SJSA1 (cell line): ENCODE data around the gene MAML3. TPM values are rescaled to one million over a fixed set of nuclear protein-coding genes. Genes with fewer than 3 reads are reported as not detected.

Experiments
- DNase-seq, 2 experiments: peaks; one replicate each; pipeline ENCODE4 v3.0.0-alpha.2; 2015 to 2020; ENCODE audit warnings: low spot score in 2 of 2, low read depth in 1 of 2
- H3K27ac ChIP-seq: fragments of 250-450 bp; sonication (Bioruptor Pico); 2 replicates; pipeline ENCODE4 v1.5.1; 2020; ENCODE audit warnings: mild to moderate bottlenecking, moderate library complexity
- H3K27me3 ChIP-seq: fragments of 250-450 bp; sonication (Bioruptor Pico); replicated peaks from 2 replicates; pipeline ENCODE4 v1.5.1; 2020; ENCODE audit warnings: mild to moderate bottlenecking, moderate library complexity
- H3K36me3 ChIP-seq: fragments of 250-450 bp; sonication (Bioruptor Pico); 2 replicates; pipeline ENCODE4 v1.5.1; 2020; ENCODE audit warnings: mild to moderate bottlenecking
- H3K4me1 ChIP-seq: fragments of 250-450 bp; sonication (Bioruptor Pico); replicated peaks from 2 replicates; pipeline ENCODE4 v1.6.1; 2021; ENCODE audit warnings: mild to moderate bottlenecking
- H3K4me3 ChIP-seq: fragments of 250-450 bp; sonication (Bioruptor Pico); 2 replicates; pipeline ENCODE4 v1.5.1; 2020; ENCODE audit warnings: mild to moderate bottlenecking
- H3K9me3 ChIP-seq: fragments of 250-450 bp; sonication (Bioruptor Pico); replicated peaks from 2 replicates; pipeline ENCODE4 v1.5.1; 2020; ENCODE audit warnings: mild to moderate bottlenecking
- total RNA-seq: library from RNA; depleted of rRNA; stranded (reverse); fragments of >200 nt; shearing (Covaris generic); gene quantifications from 2 replicates; pipeline ENCODE4 v1.2.3, GENCODE V29; 2014

MAML3 gene
- total RNA-seq, 1 experiment from 2014 or later = 1.8 TPM

DNA sequence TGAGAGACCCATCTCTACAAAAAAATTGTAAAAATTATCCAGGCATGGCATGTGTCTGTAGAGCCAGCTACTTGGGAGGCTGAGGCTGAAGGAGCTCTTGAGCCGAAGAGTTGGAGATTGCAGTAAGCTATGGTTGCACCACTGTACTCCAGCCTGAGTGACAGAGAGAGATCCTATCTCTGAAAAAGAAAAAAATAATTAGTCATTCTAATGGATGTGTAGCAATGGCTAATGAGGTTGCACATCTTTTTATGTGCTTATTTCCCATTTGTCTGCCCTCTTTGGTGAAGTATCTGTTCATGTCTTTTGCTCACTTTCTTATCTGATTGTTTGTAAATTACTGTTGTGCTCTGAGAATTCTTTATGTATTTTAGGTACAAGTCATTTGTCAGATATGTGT is 19.0 kb upstream of the MAML3 start:
- Histone ChIP-seq H3K36me3 (no peaks in the 10 kb centered on the region), H3K9me3 (no peaks in the 10 kb centered on the region), H3K27me3 (no peaks in the 10 kb centered on the region), H3K27ac (no peak overlapping the region), H3K4me1 (peaks cover 6% of the 10 kb centered on the region; the same call in 1 of the 2 replicates), H3K4me3 (no peak overlapping the region)
- no peak for DNase-seq

DNA sequence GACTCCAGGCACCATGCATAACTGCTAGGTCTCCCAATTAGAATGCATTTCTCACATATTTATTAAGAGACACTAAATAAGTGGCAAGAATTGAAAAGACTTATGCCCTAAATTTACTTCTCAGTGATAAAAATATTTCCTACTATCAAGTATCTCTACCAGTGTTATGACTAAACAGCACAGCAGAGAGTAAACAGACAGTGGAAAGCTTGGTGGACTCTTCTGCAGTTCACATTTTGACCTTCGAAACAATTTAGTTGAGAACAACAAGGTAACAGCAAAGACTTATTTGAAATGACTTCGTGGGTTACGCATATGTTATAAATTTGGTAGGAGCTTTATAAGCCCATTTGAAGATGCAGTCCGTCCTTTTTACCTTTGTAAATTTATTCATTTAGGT is 16.3 kb upstream of the MAML3 start:
- H3K36me3 ChIP-seq = no peaks in the 10 kb centered on the region
- H3K27ac ChIP-seq = no peak overlapping the region
- H3K27me3 ChIP-seq = no peaks in the 10 kb centered on the region
- no peak for DNase-seq
- H3K4me3 ChIP-seq = no peak overlapping the region
- H3K4me1 ChIP-seq = no peaks in the 10 kb centered on the region
- H3K9me3 ChIP-seq = no peaks in the 10 kb centered on the region

DNA sequence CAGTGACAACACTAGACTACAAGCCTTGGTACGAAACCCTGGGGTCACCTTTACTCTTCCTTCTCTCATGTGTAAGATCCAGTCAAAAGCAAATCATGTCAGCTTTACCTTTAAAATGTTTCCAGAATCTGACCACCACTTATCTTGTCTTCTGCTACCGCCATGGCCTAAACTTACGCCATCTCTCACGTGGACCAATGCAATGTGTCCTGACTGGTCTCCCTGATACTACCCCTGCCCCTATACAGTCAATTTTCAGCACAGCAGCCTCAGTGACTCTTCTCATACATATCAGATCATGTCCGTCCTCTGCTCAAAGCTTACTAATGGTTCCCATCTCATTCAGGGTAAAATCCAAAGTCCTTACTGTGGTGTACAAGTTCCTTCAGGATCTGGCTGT is 15.0 kb upstream of the MAML3 start:
- H3K36me3 ChIP-seq = no peaks in the 10 kb centered on the region
- H3K9me3 ChIP-seq = no peaks in the 10 kb centered on the region
- no peak overlapping the region for H3K4me3 ChIP-seq
- no peak overlapping the region for H3K27ac ChIP-seq
- no peaks in the 10 kb centered on the region for H3K4me1 ChIP-seq
- DNase-seq = no peak
- H3K27me3 ChIP-seq = no peaks in the 10 kb centered on the region

DNA sequence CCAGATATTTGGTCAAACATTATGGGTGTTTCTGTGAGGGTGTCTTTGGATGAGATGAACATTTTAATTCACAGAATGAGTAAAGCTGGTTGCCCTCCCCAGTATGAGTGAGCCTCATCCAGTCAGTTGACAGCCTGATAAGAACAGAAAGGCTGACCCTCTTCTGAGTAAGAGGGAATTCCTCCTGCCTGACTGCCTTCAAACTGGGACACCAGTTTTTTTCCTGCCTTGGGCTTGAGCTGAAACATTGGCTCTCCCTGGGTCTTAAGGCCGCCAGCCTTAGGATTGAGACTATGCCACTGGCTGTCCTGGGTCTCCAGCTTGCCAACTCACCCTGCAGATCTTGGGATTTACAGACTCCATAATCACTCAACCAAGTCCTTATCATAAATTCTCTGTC is 14.5 kb upstream of the MAML3 start:
- Histone ChIP-seq H3K4me3 (no peak overlapping the region), H3K27me3 (no peaks in the 10 kb centered on the region), H3K4me1 (peaks cover under 1% of the 10 kb centered on the region), H3K36me3 (no peaks in the 10 kb centered on the region), H3K27ac (no peak overlapping the region), H3K9me3 (no peaks in the 10 kb centered on the region)
- no peak for DNase-seq

DNA sequence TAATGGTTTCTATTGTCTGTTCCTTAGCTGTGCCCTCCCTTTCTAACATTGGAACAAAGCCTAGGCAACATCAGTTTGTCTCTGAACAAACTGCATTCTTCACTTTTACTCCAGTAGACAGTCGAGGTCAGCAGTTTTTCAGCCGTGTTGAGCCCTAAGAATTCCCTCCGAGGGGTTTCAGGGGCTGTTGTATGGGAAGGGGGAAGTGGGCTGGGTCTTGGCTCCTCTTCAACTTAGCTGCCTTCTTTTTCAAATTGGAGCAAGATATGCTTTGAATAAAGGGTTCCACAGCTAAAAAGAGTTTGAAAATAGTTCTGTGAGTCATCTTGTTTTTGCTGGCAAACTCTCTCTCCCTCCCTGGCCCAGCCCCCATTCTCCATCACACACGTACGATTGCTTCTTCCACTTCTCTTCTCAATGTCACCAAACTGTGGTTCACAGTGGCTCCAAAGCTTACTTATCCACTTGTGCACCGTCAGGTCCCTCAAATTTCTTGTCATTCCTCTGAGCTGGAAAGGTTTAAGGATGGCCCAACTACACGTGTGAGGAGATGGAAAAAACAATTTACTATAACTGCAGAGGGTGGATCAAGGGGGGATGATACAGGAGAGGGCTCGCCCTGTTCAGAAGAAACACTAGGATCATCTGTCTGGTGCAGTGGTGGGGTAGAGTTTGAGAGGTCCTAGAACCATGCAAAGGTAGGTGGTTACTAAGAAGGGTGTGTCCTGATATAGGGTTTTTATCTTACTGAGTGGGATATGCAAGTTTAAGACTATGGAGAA is 9.2 kb upstream of the MAML3 start:
- peak; percentile 51 to 72 for DNase-seq
- Histone ChIP-seq H3K9me3 (no peaks in the 10 kb centered on the region), H3K27ac (peak overlapping the region; percentile 62), H3K36me3 (no peaks in the 10 kb centered on the region), H3K27me3 (no peaks in the 10 kb centered on the region), H3K4me1 (peaks cover 15% of the 10 kb centered on the region), H3K4me3 (no peak overlapping the region)

DNA sequence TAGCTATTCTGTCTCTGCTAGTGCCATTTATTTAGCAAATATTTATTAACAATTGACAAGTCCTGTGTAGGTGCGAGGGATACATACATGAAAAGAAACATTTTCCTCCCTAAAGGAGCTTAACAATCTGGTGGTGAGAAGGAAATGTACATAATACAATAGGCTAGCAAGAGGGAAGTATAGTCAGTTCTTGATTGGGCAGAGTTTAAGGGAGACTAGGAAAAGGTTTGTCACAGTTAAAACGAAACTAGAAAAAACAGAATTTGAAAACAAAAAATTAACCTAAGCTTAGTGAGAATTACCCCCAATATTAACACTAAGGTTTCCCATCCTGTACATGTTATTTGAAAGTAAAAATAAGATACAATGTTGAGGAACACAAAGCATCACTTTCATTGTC is 8.6 kb upstream of the MAML3 start:
- Histone ChIP-seq H3K4me1 (peaks cover 15% of the 10 kb centered on the region), H3K4me3 (no peak overlapping the region), H3K27me3 (no peaks in the 10 kb centered on the region), H3K27ac (peak overlapping the region; percentile 62), H3K36me3 (no peaks in the 10 kb centered on the region), H3K9me3 (no peaks in the 10 kb centered on the region)
- no peak for DNase-seq

DNA sequence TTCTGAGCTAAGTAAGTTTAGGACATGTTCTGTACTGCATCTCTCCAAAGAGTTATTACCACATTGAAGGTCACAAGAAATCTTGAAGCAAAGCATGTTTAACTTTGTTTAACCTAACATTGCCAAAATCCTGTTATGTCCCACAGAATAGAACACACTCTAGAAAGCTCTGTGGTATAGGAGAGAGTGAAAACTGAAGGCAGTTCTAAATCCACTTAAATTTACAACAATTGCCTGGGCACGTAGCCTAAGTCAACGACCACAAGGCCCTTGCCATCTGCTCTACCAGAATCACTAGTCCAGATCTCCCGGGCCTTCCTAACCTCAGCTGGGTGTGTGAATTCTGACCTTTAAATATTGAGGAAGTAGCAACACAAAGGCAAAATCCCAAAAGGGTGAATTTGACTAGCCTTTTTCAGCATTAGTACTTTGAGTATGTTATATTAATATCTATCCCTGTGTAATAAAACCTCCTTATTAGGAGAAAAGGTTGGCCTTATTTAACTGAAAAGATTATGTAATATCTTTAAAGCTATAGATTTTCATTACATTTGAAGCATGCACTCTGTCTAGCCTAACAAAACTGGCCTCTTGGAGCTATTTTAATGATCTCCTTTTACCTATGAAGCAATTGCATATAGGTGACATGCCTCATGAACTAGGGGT is 4.5 kb upstream of the MAML3 start:
- H3K4me3 ChIP-seq = no peak overlapping the region
- no peak overlapping the region for H3K27ac ChIP-seq
- no peaks in the 10 kb centered on the region for H3K27me3 ChIP-seq
- H3K9me3 ChIP-seq = no peaks in the 10 kb centered on the region
- no peak for DNase-seq
- no peaks in the 10 kb centered on the region for H3K36me3 ChIP-seq
- peaks cover 14% of the 10 kb centered on the region for H3K4me1 ChIP-seq

DNA sequence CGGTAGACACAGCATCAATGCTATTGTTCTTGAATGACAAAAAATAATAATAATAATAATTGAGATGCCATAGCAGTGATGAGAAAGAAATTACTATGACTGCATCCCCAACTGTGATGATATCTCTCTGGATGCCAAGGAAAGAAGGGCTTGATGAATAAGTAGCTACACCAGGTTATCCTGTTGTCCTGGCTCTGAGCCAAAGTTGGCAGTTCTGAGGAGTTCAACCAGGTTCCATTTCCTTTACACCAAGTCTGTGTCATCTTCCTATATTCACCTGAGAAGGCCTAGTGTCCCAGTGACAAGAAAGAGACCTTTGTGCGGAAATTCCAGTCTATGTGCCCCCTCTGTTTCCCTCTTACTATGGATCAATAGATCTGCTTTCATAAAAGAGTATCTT is 3.4 kb upstream of the MAML3 start:
- DNase-seq = no peak
- no peak overlapping the region for H3K27ac ChIP-seq
- no peak overlapping the region for H3K4me3 ChIP-seq
- H3K4me1 ChIP-seq = peaks cover 2% of the 10 kb centered on the region
- H3K9me3 ChIP-seq = no peaks in the 10 kb centered on the region
- H3K36me3 ChIP-seq = no peaks in the 10 kb centered on the region
- no peaks in the 10 kb centered on the region for H3K27me3 ChIP-seq

DNA sequence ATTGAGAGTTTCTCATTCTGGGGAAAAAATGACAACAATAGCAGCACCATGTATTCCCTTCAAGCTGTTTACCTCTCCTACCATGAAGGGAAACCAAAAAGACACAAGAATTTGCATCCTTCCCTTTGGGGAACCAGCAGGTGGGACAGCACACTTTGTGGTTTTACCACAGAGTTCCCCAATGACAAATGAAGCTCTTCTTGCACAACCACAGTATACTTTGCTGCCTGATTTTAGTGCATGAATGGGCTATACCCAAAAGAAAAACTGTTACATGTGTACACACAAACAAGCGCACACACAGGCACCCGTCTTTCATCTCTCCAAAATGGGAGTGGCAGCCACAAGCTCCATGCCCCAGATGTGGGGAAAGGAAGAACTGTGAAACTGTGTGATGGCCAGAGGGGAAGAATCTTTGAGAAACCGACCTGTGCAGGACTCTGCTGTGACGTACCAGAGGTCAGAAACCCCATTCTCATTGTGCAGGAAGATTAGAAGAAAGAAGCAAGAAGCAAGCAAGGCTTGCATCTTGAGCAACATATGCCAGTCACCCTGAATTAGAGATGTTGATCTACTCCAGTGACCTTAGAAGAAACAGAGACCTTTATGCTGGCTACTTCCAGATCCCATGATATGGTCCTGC is 2.7 kb upstream of the MAML3 start:
- Histone ChIP-seq H3K4me3 (no peak overlapping the region), H3K9me3 (no peaks in the 10 kb centered on the region), H3K27ac (no peak overlapping the region), H3K4me1 (no peaks in the 10 kb centered on the region), H3K27me3 (no peaks in the 10 kb centered on the region), H3K36me3 (no peaks in the 10 kb centered on the region)
- no peak for DNase-seq

DNA sequence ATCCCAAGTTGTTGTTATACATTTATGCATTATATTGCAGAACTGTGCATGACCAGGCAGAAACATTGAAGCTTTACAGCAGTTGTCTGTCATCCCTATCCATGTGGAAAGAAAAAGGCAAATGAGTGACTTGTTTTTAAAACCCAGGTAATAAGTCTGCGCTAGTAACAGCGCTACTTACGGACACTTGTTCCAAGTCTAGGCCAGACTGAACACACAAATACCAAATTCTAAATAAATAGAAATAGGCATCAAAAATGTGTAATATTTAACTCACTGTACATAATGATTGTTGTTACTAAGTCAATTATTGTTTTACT is 548 bp upstream of the MAML3 start:
- Histone ChIP-seq H3K27me3 (no peaks in the 10 kb centered on the region), H3K4me3 (peak overlapping the region; percentile 63), H3K4me1 (no peaks in the 10 kb centered on the region), H3K9me3 (no peaks in the 10 kb centered on the region), H3K27ac (peak overlapping the region; percentile 83), H3K36me3 (no peaks in the 10 kb centered on the region)
- no peak for DNase-seq

DNA sequence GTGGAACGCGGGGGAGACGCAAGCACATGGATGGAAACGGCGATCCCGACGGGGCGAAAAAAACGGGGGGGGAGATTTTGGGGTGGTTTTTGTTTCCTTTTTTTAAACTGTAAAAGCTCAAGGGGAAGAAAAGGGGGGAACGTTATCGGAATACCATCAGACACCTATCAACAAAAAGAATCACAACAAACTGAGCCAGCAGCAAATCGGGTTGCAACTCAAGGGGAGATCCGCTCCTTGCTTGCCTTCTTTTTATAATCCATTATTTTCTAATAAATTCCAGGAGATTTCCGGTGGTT is 616 bp downstream of the MAML3 start:
- DNase-seq = no peak
- Histone ChIP-seq H3K36me3 (no peaks in the 10 kb centered on the region), H3K4me1 (no peaks in the 10 kb centered on the region), H3K9me3 (no peaks in the 10 kb centered on the region), H3K4me3 (peak overlapping the region; percentile 63), H3K27me3 (no peaks in the 10 kb centered on the region), H3K27ac (peak overlapping the region; percentile 83; the same call in 1 of the 2 replicates)

DNA sequence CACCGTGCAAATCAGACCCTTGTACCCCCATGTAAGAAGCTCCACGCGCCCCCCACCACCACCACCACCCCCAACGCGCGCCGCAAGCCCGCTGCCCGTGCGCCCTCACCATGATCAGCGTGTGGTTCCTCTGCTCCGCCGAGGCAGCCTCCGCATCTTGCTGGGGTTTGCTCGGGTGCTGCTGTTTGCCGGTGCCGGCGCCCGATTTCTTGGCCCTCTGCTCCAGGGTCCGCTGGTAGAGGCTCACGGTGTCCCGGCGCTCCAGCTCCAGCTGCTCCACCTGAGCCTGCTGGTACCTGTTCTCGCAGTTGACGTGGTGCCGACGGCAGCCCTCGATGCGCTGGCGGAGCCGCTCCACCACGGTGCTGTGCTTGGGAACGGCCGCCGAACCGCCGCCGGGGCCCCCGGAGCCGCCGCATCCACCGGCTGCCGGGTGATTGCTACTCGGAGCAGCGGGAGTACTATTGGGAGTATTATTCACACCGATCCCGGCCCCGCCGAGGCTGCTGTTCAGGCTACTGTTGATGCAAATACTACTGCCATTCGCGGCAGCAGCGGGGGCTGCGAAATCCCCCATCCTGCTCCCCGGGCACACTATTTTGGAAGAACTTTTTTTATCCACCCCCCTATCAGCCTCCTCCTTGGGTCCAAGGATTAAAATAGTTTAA is 1.1 kb downstream of the MAML3 start:
- Histone ChIP-seq H3K9me3 (no peaks in the 10 kb centered on the region), H3K36me3 (no peaks in the 10 kb centered on the region), H3K4me3 (peak overlapping the region; percentile 63), H3K27me3 (no peaks in the 10 kb centered on the region), H3K27ac (no peak overlapping the region), H3K4me1 (no peaks in the 10 kb centered on the region)
- peak in 1 of 2 experiments; percentile 56 for DNase-seq

DNA sequence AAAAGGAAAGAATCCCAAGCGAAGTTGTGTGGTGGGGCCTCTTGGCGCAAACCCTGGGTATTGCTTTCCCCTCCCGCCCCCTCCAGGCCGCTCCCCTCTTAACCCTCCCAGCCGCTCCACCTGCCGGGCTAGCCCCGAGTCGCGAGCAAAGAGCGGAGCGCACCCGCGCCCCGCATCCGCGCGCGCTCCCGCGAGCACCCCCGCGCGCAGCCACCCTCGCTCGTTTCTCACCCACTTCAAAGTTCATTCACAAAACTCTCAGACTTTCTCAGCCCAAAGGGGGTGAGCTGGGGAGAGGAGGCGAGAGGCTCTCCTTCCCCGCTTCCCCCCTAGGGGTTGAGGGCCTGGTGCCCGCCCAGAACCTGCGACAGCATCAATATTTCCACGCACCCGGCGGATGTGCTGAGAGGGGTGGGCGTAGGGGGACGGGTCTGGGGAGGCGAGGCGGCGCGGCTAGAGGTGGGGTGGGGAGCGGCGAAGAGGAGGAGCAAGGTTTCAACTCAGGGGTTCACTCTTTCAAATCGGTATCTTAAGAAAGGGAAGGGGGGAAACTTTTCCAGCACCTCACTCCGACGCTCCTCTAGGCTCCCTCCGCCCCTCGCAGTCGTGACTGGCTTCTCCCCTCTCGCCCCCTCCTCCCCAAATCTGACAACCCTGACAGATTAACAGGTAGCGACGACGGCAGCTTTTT is 1.8 kb downstream of the MAML3 start:
- peak overlapping the region; percentile 91 for H3K27ac ChIP-seq
- no peaks in the 10 kb centered on the region for H3K36me3 ChIP-seq
- no peaks in the 10 kb centered on the region for H3K4me1 ChIP-seq
- no peaks in the 10 kb centered on the region for H3K9me3 ChIP-seq
- H3K27me3 ChIP-seq = no peaks in the 10 kb centered on the region
- peak overlapping the region; percentile 63 for H3K4me3 ChIP-seq
- DNase-seq = no peak

DNA sequence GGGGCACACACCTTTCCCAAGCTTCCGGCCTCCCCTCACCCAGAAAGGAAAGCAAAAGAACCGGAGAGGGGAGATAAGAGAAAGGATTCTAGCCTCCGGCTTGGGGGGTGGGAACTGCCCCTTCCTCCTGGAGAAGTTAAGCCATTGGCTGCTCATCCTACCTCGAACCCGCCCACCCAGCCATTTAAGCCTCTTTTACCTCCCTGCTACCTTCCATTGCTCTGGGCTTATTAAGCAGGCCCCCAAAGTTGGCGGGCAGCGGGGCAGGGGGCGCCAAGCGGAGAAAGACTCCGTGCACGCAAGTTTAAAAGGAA is 2.3 kb downstream of the MAML3 start:
- H3K27me3 ChIP-seq = no peaks in the 10 kb centered on the region
- H3K4me1 ChIP-seq = no peaks in the 10 kb centered on the region
- H3K9me3 ChIP-seq = no peaks in the 10 kb centered on the region
- peak overlapping the region; percentile 91 for H3K27ac ChIP-seq
- peak; percentile 81 to 94 for DNase-seq
- H3K36me3 ChIP-seq = no peaks in the 10 kb centered on the region
- peak overlapping the region; percentile 63 for H3K4me3 ChIP-seq
